ENCODE measurements around the gene IGSF22. TPM values are rescaled to one million over a fixed set of nuclear protein-coding genes. Genes with fewer than 3 reads are reported as not detected.

Gene IGSF22
- total and polyA plus RNA-seq, 2 of the 8 experiments (the other 6 are each of a cell fraction or from before 2014, with no cell fraction given), result 0.14 TPM; not detected in 1

GRCh38 chr11:18727479-18728236 lies 1.7 kb upstream of the IGSF22 start (continued):
- TF ChIP-seq SAP30 (IDR thresholded peaks at IDR 0.05; ENCODE audit: insufficient read depth, insufficient replicate concordance, low read length) (no peak), CBX8 (IDR thresholded peaks at IDR 0.05; ENCODE audit: borderline replicate concordance, low read depth, low read length) (no peak), GABPA (IDR thresholded peaks at IDR 0.05; ENCODE audit: borderline replicate concordance, insufficient read depth, low read length) (0 out of 2 replicates have a peak, but pooled peaks have one; percentile 23), MAFK (IDR thresholded peaks at IDR 0.05; ENCODE audit: low read depth, low read length) (no peak)
